GM21447 (cell line): ENCODE measurements around the gene MICU1.
"Not testable (repeated sequence)": the region's sequence is repeated elsewhere in the genome, so short reads cannot be mapped to it uniquely, and the experiment has no call there.

Source experiments
- ATAC-seq: cut with Tn5 transposase; IDR thresholded peaks from one replicate; pipeline ENCODE4 v1.9.1; 2021; ENCODE audit not compliant: unreplicated experiment

Gene MICU1

GRCh38 chr10:72331575-72332422 is 294.1 kb downstream of the MICU1 start:
- ATAC-seq: peak; percentile 28

- no peak for ATAC-seq
These were observed 295.8 kb downstream of the MICU1 start for GRCh38 chr10:72330069-72330426.

- no peak for ATAC-seq
These were observed 296.4 kb downstream of the MICU1 start for GRCh38 chr10:72329290-72330068.

GRCh38 chr10:72328829-72329204 is 297.1 kb downstream of the MICU1 start:
- no peak for ATAC-seq

DNA sequence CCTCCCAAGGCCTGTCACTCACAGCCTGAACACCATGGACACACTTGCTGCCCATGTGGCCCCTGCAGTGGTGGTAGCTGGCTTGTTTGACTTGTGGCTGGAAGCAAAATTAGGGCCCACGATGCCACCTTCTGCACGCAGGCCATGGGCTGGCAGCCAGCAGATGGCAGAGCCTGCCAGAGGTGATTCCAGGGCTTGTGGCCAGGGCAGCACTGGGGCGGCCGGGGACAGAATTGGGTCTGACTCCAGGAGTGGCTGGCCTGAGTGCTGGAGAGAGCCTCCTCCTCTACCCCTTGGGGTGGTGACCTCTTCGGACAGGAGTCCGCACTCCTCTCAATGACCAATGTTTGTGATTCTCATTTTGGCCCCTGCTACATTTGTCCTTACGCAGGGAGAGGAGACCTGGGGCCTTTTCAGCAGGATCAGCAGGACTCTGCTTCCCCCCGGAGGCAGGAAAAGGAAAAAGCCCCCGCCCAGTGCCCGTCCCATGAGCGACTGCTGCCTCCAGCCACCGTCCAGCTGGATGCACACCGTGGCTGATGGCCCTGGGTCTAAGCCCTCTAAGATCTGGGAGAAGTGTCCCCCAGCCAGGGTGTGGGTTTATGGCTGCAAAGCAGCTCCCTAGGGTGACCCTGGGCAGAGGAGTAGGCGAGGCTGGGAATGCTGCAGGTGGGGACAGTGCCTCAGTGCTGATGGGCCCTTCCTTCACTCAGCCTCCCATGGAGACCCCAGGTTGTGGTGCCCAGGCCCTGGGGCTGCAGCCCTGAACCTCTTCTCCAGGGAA is 297.6 kb downstream of the MICU1 start:
- no peak for ATAC-seq

DNA sequence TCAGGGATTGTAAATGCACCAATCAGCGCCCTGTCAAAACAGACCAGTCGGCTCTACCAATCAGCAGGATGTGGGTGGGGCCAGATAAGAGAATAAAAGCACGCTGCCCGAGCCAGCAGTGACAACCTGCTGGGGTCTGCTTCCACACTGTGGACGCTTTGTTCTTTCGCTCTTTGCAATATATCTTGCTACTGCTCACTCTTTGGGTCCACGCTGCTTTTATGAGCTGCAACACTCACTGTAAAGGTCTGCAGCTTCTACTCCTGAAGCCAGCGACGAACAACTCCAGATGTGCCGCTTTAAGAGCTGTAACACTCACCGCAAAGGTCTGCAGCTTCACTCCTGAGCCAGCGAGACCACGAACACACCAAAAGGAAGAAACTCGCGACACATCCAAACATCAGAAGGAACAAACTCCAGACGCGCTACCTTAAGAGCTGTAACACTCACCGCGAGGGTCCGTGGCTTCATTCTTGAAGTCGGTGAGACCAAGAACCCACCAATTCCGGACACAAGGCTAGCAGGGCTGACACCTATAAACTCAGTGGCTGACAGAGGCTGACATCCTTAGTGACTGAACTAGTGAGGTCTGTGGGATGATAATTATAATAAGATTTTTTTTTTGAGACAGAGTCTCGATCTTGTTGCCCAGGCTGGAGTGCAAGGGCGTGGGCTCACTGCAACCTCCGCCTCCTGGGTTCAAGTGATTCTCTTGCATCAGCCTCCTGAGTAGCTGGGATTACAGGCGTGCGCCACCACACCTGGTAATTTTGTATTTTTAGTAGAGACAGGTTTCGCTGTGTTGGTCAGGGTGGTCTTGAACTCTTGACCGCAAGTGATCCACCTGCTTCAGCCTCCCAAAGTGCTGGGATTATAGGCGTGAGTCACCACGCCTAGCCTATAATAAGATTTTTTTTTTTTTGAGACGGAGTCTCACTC is 298.9 kb downstream of the MICU1 start:
- ATAC-seq: not testable (repeated sequence)

GRCh38 chr10:72325243-72326175 is 300.4 kb downstream of the MICU1 start:
- ATAC-seq: not testable (repeated sequence)

DNA sequence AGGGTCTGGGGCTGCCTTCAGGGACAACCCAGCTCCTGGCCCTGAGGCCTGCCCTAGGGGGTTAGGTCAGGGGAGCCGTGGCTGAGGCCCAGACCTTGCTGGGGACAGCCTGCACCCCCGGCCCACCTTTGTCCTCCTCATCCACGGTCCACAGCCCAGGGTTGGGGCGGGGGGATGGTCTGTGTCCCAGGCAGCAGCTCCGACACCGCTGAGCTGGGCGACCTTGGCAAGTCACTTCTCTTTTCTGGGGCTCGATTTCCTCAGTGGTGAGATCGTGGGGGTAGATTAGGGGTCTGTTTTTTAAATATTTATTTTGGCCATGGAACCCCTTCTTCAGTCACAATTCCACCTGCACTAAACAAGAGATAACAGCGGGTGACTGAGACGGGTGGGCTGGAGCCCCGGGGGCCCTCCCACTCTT is 302.1 kb downstream of the MICU1 start:
- no peak for ATAC-seq

GRCh38 chr10:72323108-72323749 is 302.6 kb downstream of the MICU1 start:
- no peak for ATAC-seq

- ATAC-seq: no peak
These were observed 303.4 kb downstream of the MICU1 start for GRCh38 chr10:72322280-72323058.

- no peak for ATAC-seq
These were observed 303.9 kb downstream of the MICU1 start for GRCh38 chr10:72322030-72322279.

DNA sequence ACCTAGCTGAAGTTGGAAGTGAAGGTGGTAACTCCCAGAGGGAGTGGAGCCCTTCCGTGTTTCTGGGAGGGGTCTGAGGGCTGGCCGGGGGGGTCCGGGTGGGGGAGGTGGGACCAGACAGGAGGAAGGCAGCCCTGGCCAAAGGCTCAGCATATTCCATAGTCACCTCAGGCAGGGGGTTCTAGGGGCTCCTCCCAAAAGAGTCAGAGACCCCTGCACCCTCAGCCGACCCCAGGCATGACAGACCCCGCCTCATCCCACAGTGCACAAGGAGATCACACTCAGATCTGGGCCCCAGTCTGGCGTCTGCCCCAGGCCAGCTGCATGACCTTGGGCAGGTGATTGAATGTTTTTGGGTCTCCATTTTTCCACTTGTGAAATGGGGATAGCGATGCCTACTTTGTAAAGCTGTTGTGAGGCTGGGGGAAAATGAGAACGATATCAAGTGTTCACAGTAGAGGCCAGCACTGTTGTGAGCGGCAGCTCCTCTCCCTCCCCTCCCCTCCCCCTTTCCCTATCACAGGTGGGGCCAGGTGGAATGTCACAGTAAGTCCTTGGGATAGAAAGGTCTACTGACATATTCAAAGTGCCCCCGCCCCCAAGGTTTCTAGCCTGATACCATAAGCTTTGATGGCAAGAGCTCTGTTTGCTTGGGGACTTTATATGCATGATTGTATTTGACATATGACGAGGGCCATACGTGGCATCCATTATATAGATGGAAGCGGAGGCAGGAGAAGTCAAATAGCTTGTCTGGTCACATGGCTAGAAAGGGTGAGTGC is 304.4 kb downstream of the MICU1 start:
- ATAC-seq: no peak

GRCh38 chr10:72320676-72321247 is 305.1 kb downstream of the MICU1 start:
- ATAC-seq: peak; percentile 62

GRCh38 chr10:72319416-72320254 is 306.2 kb downstream of the MICU1 start:
- peak; percentile 39 for ATAC-seq

DNA sequence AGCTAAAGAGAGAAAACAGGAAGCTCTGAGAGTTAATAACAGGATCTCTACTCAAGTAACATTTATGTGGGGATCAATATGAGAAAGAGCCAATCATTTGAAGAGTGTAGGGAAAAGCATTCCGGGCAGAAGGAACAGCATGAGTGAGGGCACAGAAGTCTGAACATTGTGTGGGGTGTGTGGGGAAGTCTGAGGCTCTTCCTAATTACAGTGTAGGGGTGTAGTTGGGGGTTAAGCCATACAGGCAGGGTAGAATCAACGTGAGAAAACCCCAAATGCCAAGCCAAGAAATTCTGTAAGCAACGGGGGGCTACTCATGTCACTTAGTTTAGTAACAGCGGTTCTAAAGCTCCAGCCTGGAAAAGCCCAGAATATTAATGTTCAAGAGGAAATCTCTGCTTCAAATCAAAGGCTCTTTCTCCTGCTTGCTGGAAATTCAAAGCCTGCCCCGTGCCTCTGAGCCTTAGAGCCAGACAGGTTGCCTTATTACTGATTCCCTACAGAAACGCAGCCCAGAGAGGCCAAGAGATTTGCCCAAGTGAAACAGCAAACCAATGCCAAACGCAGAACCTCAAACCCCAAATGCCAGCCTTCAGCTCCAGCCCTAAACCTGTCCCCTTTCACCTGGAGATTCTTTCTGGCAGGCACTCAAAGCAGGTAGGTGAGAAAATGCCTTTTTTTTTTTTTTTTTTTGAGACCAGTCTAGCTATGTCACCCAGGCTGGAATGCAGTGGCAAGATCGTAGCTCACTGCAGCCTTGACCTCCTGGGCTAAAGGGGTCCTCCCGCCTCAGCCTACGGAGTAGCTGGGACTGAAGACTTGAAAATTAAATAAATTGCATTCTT is 307.2 kb downstream of the MICU1 start:
- ATAC-seq: no peak
